ENCODE results near the gene KCNMA1. TPM values are rescaled to one million over a fixed set of nuclear protein-coding genes. Genes with fewer than 3 reads are reported as not detected.

KCNMA1 gene
- total RNA-seq, 1 experiment from 2014 or later = 143 TPM

DNA sequence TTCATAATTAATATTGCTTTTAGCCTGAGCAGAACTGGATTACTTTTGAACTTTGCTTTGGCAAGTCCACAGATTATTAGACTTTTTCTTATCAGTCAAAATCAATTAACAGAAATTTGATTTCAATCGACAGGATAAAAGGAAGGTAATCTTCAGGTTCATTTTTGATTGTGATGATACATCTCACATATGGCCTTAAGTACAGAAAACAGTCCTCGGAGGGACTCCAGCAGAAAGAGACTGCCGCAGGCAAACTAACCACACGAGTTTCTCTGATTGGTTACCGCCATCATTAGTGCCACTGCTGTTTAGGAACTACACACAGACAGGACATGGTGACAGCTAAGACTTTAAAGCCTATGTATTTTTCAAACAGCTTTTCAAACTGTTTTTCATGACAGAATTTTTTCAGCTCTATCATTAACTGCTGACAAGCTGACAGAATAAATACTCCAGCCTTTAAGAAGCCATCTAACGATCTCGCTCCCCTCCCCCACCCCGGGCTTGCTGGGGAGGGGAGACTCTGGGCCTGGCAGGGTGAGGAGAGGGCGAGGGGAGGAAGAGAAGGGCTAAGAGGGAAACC lies 668.2 kb downstream of the KCNMA1 start:
- Histone ChIP-seq H3K9me2 (replicated peaks; ENCODE audit: low read length) (no peaks in the 10 kb centered on the region), H3K27ac (ENCODE audit: low read length) (no peak overlapping the region), H3K9me3 (ENCODE audit: low read length) (no peaks in the 10 kb centered on the region), H3K4me3 (ENCODE audit: low read length) (no peak overlapping the region), H3K4me2 (ENCODE audit: low read length) (no peak overlapping the region), H3F3A (ENCODE audit: low read length, unreplicated experiment) (no peaks in the 10 kb centered on the region), H3K36me3 (ENCODE audit: low read depth, low read length) (no peaks in the 10 kb centered on the region), H3K79me2 (ENCODE audit: low read length) (no peaks in the 10 kb centered on the region), H3K9ac (ENCODE audit: low read length) (no peak overlapping the region), H2AFZ (ENCODE audit: low read length) (no peak overlapping the region), H3K4me1 (ENCODE audit: insufficient read depth, low read length) (peaks cover 18% of the 10 kb centered on the region), H3K27me3 (ENCODE audit: low read length) (no peaks in the 10 kb centered on the region), H4K20me1 (ENCODE audit: low read length) (peaks cover 10% of the 10 kb centered on the region; the same call in 1 of the 2 replicates)
- DNase-seq (no peak), ATAC-seq (no peak)
- intact Hi-C loops (cut with micrococcal nuclease) = loop anchor here (10.0 kb wide), 2 partner anchors 145 to 635 kb away; no protein-coding TSS in a partner anchor
- CTCF ChIA-PET = no interaction called here
- POLR2A ChIA-PET (ENCODE audit: unreplicated experiment) = no interaction called here
- no TSS peak for BruUV-seq (replicated peaks)
- no peak for TF ChIP-seq EZH2phosphoT487 (IDR thresholded peaks at IDR 0.05; ENCODE audit: borderline replicate concordance, low read length)
- no peak for TF ChIP-seq EZH2 (IDR thresholded peaks at IDR 0.05; ENCODE audit: low read length, unreplicated experiment)
- TF ChIP-seq, protein P1, sequence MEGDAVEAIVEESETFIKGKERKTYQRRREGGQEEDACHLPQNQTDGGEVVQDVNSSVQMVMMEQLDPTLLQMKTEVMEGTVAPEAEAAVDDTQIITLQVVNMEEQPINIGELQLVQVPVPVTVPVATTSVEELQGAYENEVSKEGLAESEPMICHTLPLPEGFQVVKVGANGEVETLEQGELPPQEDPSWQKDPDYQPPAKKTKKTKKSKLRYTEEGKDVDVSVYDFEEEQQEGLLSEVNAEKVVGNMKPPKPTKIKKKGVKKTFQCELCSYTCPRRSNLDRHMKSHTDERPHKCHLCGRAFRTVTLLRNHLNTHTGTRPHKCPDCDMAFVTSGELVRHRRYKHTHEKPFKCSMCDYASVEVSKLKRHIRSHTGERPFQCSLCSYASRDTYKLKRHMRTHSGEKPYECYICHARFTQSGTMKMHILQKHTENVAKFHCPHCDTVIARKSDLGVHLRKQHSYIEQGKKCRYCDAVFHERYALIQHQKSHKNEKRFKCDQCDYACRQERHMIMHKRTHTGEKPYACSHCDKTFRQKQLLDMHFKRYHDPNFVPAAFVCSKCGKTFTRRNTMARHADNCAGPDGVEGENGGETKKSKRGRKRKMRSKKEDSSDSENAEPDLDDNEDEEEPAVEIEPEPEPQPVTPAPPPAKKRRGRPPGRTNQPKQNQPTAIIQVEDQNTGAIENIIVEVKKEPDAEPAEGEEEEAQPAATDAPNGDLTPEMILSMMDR (conservative IDR thresholded peaks at IDR 0.05; ENCODE audit: low read depth, low read length) = no peak

DNA sequence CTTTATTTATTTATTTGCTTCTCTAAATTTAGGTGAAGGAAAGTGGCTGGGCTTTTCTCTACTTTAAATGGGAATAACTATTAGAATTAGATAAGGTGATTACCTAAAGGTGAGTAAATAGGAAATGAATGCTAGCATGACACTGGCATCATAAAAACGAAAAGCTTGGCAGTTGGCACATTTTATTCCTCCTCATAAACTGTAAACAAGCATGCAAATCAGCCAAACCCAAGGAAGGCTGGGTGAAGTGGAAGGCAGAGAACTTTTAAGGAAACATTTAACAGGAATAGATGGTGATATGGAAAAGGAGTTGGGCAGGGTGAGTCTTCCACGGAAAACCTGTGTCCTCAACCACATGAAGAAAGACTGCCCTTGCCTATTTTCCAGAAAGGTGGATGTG lies 669.1 kb downstream of the KCNMA1 start:
- CTCF ChIA-PET = no interaction called here
- peak; percentile 70 for ATAC-seq
- Histone ChIP-seq H3K27ac (ENCODE audit: low read length) (no peak overlapping the region), H3K9ac (ENCODE audit: low read length) (no peak overlapping the region), H4K20me1 (ENCODE audit: low read length) (peaks cover 4% of the 10 kb centered on the region; the same call in 1 of the 2 replicates), H3K79me2 (ENCODE audit: low read length) (no peaks in the 10 kb centered on the region), H3K9me2 (replicated peaks; ENCODE audit: low read length) (no peaks in the 10 kb centered on the region), H3K4me1 (ENCODE audit: insufficient read depth, low read length) (peaks cover 8% of the 10 kb centered on the region), H3F3A (ENCODE audit: low read length, unreplicated experiment) (no peaks in the 10 kb centered on the region), H3K9me3 (ENCODE audit: low read length) (no peaks in the 10 kb centered on the region), H3K4me2 (ENCODE audit: low read length) (no peak overlapping the region), H3K36me3 (ENCODE audit: low read depth, low read length) (no peaks in the 10 kb centered on the region), H3K27me3 (ENCODE audit: low read length) (no peaks in the 10 kb centered on the region), H2AFZ (ENCODE audit: low read length) (no peak overlapping the region), H3K4me3 (ENCODE audit: low read length) (no peak overlapping the region)
- no TSS peak for BruUV-seq (replicated peaks)
- intact Hi-C loops (cut with micrococcal nuclease) = loop anchor here (10.0 kb wide), 2 partner anchors 146 to 634 kb away; no protein-coding TSS in a partner anchor
- peak; percentile 37 for DNase-seq
- no peak for TF ChIP-seq EZH2phosphoT487 (IDR thresholded peaks at IDR 0.05; ENCODE audit: borderline replicate concordance, low read length)
- TF ChIP-seq, protein P1 (conservative IDR thresholded peaks at IDR 0.05; ENCODE audit: low read depth, low read length) = no peak
- TF ChIP-seq EZH2 (IDR thresholded peaks at IDR 0.05; ENCODE audit: low read length, unreplicated experiment) = peak; percentile 32
- POLR2A ChIA-PET (ENCODE audit: unreplicated experiment) = no interaction called here

DNA sequence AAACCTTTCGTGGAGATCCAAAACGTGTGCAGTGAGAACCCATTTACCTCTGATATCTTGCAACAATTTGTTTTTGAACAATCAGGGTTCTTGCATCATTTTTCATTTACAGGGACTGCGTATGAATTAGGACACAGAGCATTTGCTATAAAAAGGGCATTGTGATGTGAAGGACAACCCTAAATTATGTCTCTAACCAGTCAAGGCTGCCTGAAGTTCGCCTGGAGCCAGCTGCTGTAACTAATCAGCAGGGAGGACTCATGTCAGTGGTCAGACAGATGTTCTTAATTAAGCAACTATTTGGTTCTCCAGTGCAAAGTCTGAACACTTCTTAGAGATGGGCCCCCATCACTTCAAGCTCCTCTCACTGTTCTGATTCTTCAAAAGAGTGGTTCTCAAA lies 674.8 kb downstream of the KCNMA1 start:
- Histone ChIP-seq H3F3A (ENCODE audit: low read length, unreplicated experiment) (no peaks in the 10 kb centered on the region), H3K27ac (ENCODE audit: low read length) (no peak overlapping the region), H3K9me3 (ENCODE audit: low read length) (peaks cover 9% of the 10 kb centered on the region; the same call in 1 of the 2 replicates), H3K79me2 (ENCODE audit: low read length) (no peaks in the 10 kb centered on the region), H3K4me3 (ENCODE audit: low read length) (no peak overlapping the region), H3K9ac (ENCODE audit: low read length) (no peak overlapping the region), H2AFZ (ENCODE audit: low read length) (no peak overlapping the region), H3K27me3 (ENCODE audit: low read length) (no peaks in the 10 kb centered on the region), H4K20me1 (ENCODE audit: low read length) (no peaks in the 10 kb centered on the region), H3K9me2 (replicated peaks; ENCODE audit: low read length) (no peaks in the 10 kb centered on the region), H3K36me3 (ENCODE audit: low read depth, low read length) (0 out of 2 replicates have a peak, but pooled peaks cover 7% of the 10 kb centered on the region), H3K4me1 (ENCODE audit: insufficient read depth, low read length) (no peaks in the 10 kb centered on the region), H3K4me2 (ENCODE audit: low read length) (no peak overlapping the region)
- ChIA-PET CTCF (no interaction called here), POLR2A (ENCODE audit: unreplicated experiment) (no interaction called here)
- BruUV-seq (replicated peaks) = no TSS peak
- no peak for ATAC-seq
- intact Hi-C loops (cut with micrococcal nuclease) = loop anchor here (10.0 kb wide), 2 partner anchors 152 to 628 kb away; no protein-coding TSS in a partner anchor
- no peak for DNase-seq
- TF ChIP-seq EZH2phosphoT487 (IDR thresholded peaks at IDR 0.05; ENCODE audit: borderline replicate concordance, low read length) (no peak), EZH2 (IDR thresholded peaks at IDR 0.05; ENCODE audit: low read length, unreplicated experiment) (no peak)
- TF ChIP-seq, protein P1 (conservative IDR thresholded peaks at IDR 0.05; ENCODE audit: low read depth, low read length) = no peak

All from PC-3 (cell line).